HL-60 (cell line): ENCODE results near the gene LHX2.

Experiments used
- CTCF ChIP-seq: IDR thresholded peaks from one replicate; pipeline ENCODE4 v1.5.1; 2011; ENCODE audit warnings: low read length, control low read depth, inconsistent platforms; ENCODE audit not compliant: insufficient read depth
- POLR2AphosphoS5 ChIP-seq: IDR thresholded peaks from 2 replicates; pipeline ENCODE4 v1.6.1; 2012; ENCODE audit warnings: low read depth
- REST ChIP-seq: IDR thresholded peaks from 2 replicates; pipeline ENCODE4 v1.6.1; 2012; ENCODE audit warnings: low read depth; ENCODE audit not compliant: insufficient replicate concordance
- SPI1 ChIP-seq: IDR thresholded peaks from 2 replicates; pipeline ENCODE4 v1.6.1; 2012; ENCODE audit warnings: low read depth, mild to moderate bottlenecking, borderline replicate concordance

GRCh38 chr9:124015661-124016131, 4.1 kb downstream of the LHX2 start:
- no peak for TF ChIP-seq CTCF
- no peak for TF ChIP-seq POLR2AphosphoS5
- TF ChIP-seq SPI1 = no peak
- TF ChIP-seq REST = no peak
